Osteocyte (in vitro differentiated cells): ENCODE results near the gene SBF2. TPM values are rescaled to one million over a fixed set of nuclear protein-coding genes. Genes with fewer than 3 reads are reported as not detected.

ENCODE experiments used
- DNase-seq: peaks from one replicate; pipeline ENCODE4 v3.0.0; 2021; ENCODE audit warnings: mixed read lengths; ENCODE audit not compliant: unreplicated experiment; ENCODE audit errors: extremely low spot score
- H3K27ac Mint-ChIP-seq: one replicate; pipeline ENCODE4 v1.8.0; 2021; ENCODE audit warnings: mild to moderate bottlenecking, mixed read lengths; ENCODE audit not compliant: unreplicated experiment
- H3K27me3 Mint-ChIP-seq: one replicate; pipeline ENCODE4 v1.8.0; 2021; ENCODE audit warnings: mixed read lengths; ENCODE audit not compliant: unreplicated experiment
- H3K36me3 Mint-ChIP-seq: one replicate; pipeline ENCODE4 v1.8.0; 2021; ENCODE audit warnings: mixed read lengths; ENCODE audit not compliant: unreplicated experiment
- H3K4me1 Mint-ChIP-seq: one replicate; pipeline ENCODE4 v1.8.0; 2021; ENCODE audit warnings: mixed read lengths; ENCODE audit not compliant: unreplicated experiment
- H3K4me3 Mint-ChIP-seq: one replicate; pipeline ENCODE4 v1.8.0; 2021; ENCODE audit warnings: mild to moderate bottlenecking, moderate library complexity, mixed read lengths; ENCODE audit not compliant: unreplicated experiment
- H3K9me3 Mint-ChIP-seq: one replicate; pipeline ENCODE4 v1.8.0; 2021; ENCODE audit warnings: mixed read lengths; ENCODE audit not compliant: unreplicated experiment
- total RNA-seq: library from RNA; stranded (reverse); gene quantifications from 2 replicates; pipeline ENCODE4 v1.2.1, GENCODE V29; 2021
- TF ChIP-seq, protein P1 (sequence below): fragments of 200-600 bp; sonication (generic); IDR thresholded peaks from 2 replicates; pipeline ENCODE4 v1.5.0; 2021; ENCODE audit warnings: antibody characterized with exemption, mild to moderate bottlenecking, moderate library complexity

SBF2 gene
- total RNA-seq, 1 donor from 2014 or later, result 65.2 TPM

DNA sequence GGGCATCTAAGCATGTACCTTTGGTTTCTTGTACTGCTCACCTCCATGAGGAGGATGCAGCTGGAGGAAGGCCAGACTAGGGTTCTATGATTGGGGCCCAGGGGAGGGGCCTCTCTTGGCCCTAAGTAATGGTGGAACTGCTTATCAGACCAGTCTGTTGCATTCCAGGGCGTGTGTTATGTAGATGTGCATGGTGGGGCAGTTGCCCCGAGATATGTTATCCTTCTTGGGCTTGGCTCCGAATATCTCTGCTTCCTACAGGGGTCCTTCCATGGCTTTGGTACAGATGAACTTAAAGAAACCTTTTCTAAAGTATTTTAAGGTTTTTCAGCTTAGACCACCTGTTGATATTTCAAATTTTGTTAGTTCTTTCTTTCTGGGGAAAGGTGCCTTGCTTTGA lies 504.1 kb downstream of the SBF2 start:
- no peak overlapping the region for H3K27ac Mint-ChIP-seq
- peaks cover 18% of the 10 kb centered on the region for H3K4me1 Mint-ChIP-seq
- peaks cover 44% of the 10 kb centered on the region for H3K36me3 Mint-ChIP-seq
- H3K27me3 Mint-ChIP-seq, result no peaks in the 10 kb centered on the region
- DNase-seq, result no peak
- TF ChIP-seq, protein P1, sequence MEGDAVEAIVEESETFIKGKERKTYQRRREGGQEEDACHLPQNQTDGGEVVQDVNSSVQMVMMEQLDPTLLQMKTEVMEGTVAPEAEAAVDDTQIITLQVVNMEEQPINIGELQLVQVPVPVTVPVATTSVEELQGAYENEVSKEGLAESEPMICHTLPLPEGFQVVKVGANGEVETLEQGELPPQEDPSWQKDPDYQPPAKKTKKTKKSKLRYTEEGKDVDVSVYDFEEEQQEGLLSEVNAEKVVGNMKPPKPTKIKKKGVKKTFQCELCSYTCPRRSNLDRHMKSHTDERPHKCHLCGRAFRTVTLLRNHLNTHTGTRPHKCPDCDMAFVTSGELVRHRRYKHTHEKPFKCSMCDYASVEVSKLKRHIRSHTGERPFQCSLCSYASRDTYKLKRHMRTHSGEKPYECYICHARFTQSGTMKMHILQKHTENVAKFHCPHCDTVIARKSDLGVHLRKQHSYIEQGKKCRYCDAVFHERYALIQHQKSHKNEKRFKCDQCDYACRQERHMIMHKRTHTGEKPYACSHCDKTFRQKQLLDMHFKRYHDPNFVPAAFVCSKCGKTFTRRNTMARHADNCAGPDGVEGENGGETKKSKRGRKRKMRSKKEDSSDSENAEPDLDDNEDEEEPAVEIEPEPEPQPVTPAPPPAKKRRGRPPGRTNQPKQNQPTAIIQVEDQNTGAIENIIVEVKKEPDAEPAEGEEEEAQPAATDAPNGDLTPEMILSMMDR, result no peak
- no peak overlapping the region for H3K4me3 Mint-ChIP-seq
- no peaks in the 10 kb centered on the region for H3K9me3 Mint-ChIP-seq

DNA sequence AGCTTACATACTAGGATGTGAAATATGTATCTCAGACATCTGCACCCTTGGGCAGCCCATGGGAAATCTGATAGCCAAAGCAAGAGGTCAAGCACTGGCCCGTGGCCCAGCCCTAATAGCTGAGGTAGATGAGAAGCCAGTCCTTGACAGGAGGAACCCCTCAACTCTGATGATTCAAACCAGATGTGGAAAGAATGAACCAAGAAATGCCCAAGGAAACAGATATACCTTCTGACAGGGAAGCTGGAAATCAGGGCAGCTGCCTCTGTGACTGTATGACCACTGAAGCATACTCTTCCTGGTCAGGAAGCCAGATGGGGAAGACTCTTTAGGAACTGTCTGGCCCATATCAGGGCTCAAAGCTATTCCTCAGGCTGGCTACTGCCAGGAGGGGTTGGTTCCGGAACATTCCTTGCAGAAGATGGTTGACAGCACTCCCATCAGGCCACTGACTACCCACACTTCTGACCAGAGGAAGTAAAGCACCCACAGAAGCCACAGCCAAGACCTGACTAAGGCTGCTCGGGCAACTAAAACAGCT lies 506.0 kb downstream of the SBF2 start:
- Mint-ChIP-seq H3K27me3 (no peaks in the 10 kb centered on the region), H3K36me3 (peaks cover 57% of the 10 kb centered on the region), H3K4me1 (peaks cover 17% of the 10 kb centered on the region), H3K4me3 (no peak overlapping the region), H3K27ac (peak overlapping the region; percentile 81), H3K9me3 (no peaks in the 10 kb centered on the region)
- TF ChIP-seq, protein P1, result no peak
- DNase-seq, result no peak

DNA sequence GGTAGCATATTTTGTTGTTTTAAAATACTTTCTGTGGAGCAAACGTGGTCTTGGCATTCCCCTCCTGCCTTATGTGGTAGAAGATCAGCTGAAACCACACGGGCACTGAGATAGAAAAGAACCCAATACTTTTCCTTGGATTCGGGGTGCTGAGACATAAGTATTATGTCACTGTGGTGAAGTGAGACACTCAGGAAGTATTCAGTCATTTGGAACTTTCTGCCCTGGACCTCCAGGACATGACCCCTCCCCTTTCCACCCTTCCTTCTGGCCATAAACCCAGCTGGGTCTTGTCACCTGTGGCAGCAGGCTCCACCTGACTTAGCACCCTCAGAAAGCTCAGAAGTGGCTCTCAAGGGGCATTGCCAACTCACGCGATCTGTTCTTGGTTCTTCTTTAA lies 506.8 kb downstream of the SBF2 start:
- Mint-ChIP-seq H3K27ac (peak overlapping the region; percentile 81), H3K9me3 (no peaks in the 10 kb centered on the region)
- no peak for DNase-seq

DNA sequence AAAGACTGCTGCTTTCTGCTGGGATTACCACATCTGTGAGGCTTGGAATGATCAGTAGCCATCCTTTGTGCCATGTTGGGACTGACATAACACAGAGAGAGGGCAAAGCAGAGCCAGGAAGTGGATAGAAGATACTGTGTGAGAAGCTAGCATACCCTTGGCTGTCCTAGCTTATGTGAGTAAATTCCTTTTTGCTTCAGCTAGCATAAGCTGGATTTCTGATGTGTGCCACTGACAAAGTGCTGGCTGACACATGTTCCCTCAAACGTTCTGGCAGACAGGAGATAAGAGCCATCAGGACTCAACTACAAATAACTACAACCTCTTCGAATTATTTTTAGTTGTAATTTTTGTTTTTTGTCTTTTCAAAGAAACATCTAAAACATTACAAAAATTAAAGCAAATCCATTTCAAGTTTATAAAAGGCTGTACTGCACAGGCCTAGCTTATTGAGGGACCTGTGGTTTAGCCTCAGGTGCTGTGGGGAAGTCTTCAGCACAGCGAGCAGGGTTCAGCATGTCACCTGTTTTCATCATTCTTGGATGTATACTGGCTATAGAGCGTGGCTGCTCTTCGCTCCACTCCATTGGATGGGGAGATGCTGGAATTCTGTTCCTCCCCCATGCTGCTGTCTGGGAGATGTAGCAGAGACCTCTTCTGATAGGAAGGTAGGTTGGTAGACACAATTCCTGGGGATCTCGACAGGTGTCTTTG lies 509.3 kb downstream of the SBF2 start:
- H3K27me3 Mint-ChIP-seq, result no peaks in the 10 kb centered on the region
- peaks cover 68% of the 10 kb centered on the region for H3K36me3 Mint-ChIP-seq
- no peaks in the 10 kb centered on the region for H3K9me3 Mint-ChIP-seq
- H3K4me3 Mint-ChIP-seq, result no peak overlapping the region
- H3K27ac Mint-ChIP-seq, result peak overlapping the region; percentile 64
- H3K4me1 Mint-ChIP-seq, result peaks cover 15% of the 10 kb centered on the region
- DNase-seq, result no peak
- TF ChIP-seq, protein P1, result no peak

More for the DNA sequence above, 506.8 kb downstream of the SBF2 start:
- Mint-ChIP-seq H3K4me1 (peaks cover 17% of the 10 kb centered on the region), H3K36me3 (peaks cover 62% of the 10 kb centered on the region), H3K27me3 (no peaks in the 10 kb centered on the region), H3K4me3 (no peak overlapping the region)
- TF ChIP-seq, protein P1, result no peak

DNA sequence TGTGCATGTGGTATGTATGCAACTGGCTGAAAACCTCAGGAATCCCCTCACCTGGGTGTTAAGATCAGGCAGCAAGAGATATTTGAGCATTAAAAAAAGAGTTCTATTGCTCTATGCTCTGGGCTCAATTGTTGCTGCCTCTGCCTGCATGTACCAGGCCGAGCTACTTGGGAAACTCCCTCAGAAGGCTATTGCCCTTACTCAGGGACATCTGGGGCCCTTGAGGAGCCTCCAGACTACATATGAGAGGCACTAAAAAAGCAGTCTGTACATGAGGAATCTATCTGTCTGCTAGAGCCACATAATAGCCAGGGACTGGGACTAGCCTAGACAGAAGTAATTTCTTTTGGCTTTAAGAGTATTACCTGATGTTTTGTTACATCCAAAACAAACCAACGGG lies 510.0 kb downstream of the SBF2 start:
- peaks cover 15% of the 10 kb centered on the region for H3K4me1 Mint-ChIP-seq
- H3K36me3 Mint-ChIP-seq, result peaks cover 69% of the 10 kb centered on the region
- no peak for DNase-seq
- H3K27me3 Mint-ChIP-seq, result no peaks in the 10 kb centered on the region
- H3K9me3 Mint-ChIP-seq, result no peaks in the 10 kb centered on the region
- no peak overlapping the region for H3K4me3 Mint-ChIP-seq
- peak overlapping the region; percentile 64 for H3K27ac Mint-ChIP-seq
- TF ChIP-seq, protein P1, result no peak
